ENCODE data around the gene KCNG1.

Gene KCNG1

DNA sequence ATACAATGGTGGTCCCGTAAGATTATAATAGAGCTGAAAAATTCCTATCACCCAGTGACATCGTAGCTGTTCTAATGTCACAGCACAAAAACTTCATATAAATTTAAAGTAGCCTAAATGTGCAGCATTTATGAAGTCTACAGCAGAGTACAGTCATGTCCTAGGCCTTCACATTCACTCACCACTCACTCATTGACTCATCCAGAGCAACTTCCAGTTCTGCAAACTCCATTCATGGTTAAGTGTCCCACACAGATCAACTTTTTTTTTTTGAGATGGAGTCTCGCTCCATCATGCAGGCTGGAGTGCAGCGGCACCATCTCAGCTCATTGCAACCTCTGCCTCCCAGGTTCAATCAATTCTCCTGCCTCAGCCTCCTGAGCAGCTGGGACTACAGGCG, 20.9 kb upstream of the KCNG1 start:
- no peaks in the 10 kb centered on the region for H3F3A ChIP-seq (ENCODE audit: insufficient read depth, low read length)
- no peaks in the 10 kb centered on the region; the same call in 1 of the 2 replicates for H3K27me3 ChIP-seq (ENCODE audit: insufficient read depth, low read length)
- no peaks in the 10 kb centered on the region for H3K9me2 ChIP-seq (ENCODE audit: low read depth, low read length)
- H2AFZ ChIP-seq (ENCODE audit: low read length): no peak overlapping the region
- no peak overlapping the region for H3K4me3 ChIP-seq (ENCODE audit: low read depth, low read length, poor library complexity, severe bottlenecking)
- H3K27ac ChIP-seq (ENCODE audit: low read depth, low read length, poor library complexity, severe bottlenecking): no peak overlapping the region
- no peak for TF ChIP-seq EZH2 (IDR thresholded peaks at IDR 0.05; ENCODE audit: borderline replicate concordance, low read length)
- TF ChIP-seq, protein P1, sequence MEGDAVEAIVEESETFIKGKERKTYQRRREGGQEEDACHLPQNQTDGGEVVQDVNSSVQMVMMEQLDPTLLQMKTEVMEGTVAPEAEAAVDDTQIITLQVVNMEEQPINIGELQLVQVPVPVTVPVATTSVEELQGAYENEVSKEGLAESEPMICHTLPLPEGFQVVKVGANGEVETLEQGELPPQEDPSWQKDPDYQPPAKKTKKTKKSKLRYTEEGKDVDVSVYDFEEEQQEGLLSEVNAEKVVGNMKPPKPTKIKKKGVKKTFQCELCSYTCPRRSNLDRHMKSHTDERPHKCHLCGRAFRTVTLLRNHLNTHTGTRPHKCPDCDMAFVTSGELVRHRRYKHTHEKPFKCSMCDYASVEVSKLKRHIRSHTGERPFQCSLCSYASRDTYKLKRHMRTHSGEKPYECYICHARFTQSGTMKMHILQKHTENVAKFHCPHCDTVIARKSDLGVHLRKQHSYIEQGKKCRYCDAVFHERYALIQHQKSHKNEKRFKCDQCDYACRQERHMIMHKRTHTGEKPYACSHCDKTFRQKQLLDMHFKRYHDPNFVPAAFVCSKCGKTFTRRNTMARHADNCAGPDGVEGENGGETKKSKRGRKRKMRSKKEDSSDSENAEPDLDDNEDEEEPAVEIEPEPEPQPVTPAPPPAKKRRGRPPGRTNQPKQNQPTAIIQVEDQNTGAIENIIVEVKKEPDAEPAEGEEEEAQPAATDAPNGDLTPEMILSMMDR (IDR thresholded peaks at IDR 0.05; ENCODE audit: low read length): no peak
- no peaks in the 10 kb centered on the region for H3K79me2 ChIP-seq (ENCODE audit: insufficient read depth, low read length)
- H3K4me1 ChIP-seq (ENCODE audit: insufficient read depth, low read length, severe bottlenecking): no peaks in the 10 kb centered on the region
- no peaks in the 10 kb centered on the region for H4K20me1 ChIP-seq (ENCODE audit: insufficient read depth, low read length)
- H3K9ac ChIP-seq (ENCODE audit: low read length): no peak overlapping the region
- no peaks in the 10 kb centered on the region for H3K36me3 ChIP-seq (ENCODE audit: insufficient read depth, low read length)
- no peaks in the 10 kb centered on the region for H3K9me3 ChIP-seq (ENCODE audit: low read length)
- no peak overlapping the region for H3K4me2 ChIP-seq (ENCODE audit: low read length)

DNA sequence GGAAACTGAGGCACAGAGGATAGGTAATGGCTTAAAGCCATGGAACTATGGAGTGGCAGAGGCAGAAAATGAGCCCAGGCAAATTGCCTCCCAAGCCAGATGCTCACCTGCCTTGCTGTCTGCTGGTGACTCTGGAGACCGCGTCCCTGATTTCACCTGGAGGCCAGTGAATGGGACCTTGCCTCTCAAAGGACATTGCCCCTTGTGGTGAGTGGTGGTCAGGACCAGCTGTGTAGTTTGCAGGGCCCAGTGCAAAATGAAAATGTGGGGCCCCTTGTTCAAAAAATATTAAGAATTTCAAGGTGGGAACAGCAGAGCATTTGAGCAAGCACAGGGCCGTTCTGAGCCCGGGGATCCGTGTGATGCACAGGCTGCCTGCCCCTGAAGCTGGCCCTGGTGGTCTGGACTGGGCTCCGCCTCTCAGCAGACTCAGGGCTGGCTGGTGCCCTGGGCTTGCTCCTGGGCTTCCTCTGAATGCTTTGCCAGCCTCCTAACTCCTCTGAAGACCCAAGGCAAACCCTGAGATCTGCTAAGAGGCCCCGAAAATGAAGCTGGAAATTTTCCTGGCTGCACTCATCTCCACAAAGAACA, 19.8 kb upstream of the KCNG1 start:
- H2AFZ ChIP-seq (ENCODE audit: low read length): no peak overlapping the region
- no peaks in the 10 kb centered on the region for H3K36me3 ChIP-seq (ENCODE audit: insufficient read depth, low read length)
- no peaks in the 10 kb centered on the region for H3K79me2 ChIP-seq (ENCODE audit: insufficient read depth, low read length)

DNA sequence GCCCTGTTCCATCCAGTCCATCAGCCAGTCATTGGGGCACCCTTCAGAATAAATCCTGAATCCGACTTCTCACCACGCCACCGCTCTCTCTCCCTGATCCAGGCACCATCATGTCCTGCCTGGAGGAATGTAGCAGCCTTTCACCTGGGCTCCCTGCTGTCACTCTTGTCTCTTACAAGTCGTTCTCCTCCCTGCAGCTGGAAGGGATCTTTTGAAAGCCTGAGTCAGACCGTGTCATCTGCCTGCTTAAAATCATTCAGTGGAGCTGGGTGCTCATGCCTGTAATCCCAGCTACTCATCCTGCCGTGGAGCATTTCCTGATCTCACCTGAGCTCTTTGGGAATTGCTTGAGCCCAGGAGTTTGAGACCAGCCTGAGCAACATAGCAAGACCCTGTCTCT, 19.2 kb upstream of the KCNG1 start:
- no peak overlapping the region for H3K27ac ChIP-seq (ENCODE audit: low read depth, low read length, poor library complexity, severe bottlenecking)
- H3K27me3 ChIP-seq (ENCODE audit: insufficient read depth, low read length): no peaks in the 10 kb centered on the region; the same call in 1 of the 2 replicates
- H3F3A ChIP-seq (ENCODE audit: insufficient read depth, low read length): no peaks in the 10 kb centered on the region
- no peak overlapping the region for H2AFZ ChIP-seq (ENCODE audit: low read length)
- no peaks in the 10 kb centered on the region for H3K4me1 ChIP-seq (ENCODE audit: insufficient read depth, low read length, severe bottlenecking)
- no peaks in the 10 kb centered on the region for H3K79me2 ChIP-seq (ENCODE audit: insufficient read depth, low read length)
- H4K20me1 ChIP-seq (ENCODE audit: insufficient read depth, low read length): no peaks in the 10 kb centered on the region
- no peaks in the 10 kb centered on the region for H3K36me3 ChIP-seq (ENCODE audit: insufficient read depth, low read length)
- no peaks in the 10 kb centered on the region for H3K9me3 ChIP-seq (ENCODE audit: low read length)
- H3K9me2 ChIP-seq (ENCODE audit: low read depth, low read length): no peaks in the 10 kb centered on the region
- TF ChIP-seq, protein P1 (IDR thresholded peaks at IDR 0.05; ENCODE audit: low read length): no peak
- no peak for TF ChIP-seq EZH2 (IDR thresholded peaks at IDR 0.05; ENCODE audit: borderline replicate concordance, low read length)
- no peak overlapping the region for H3K4me3 ChIP-seq (ENCODE audit: low read depth, low read length, poor library complexity, severe bottlenecking)
- no peak overlapping the region for H3K9ac ChIP-seq (ENCODE audit: low read length)
- no peak overlapping the region for H3K4me2 ChIP-seq (ENCODE audit: low read length)

More for the DNA sequence above, 19.8 kb upstream of the KCNG1 start:
- H3K9ac ChIP-seq (ENCODE audit: low read length): no peak overlapping the region
- H3K4me3 ChIP-seq (ENCODE audit: low read depth, low read length, poor library complexity, severe bottlenecking): no peak overlapping the region
- TF ChIP-seq, protein P1 (IDR thresholded peaks at IDR 0.05; ENCODE audit: low read length): no peak
- TF ChIP-seq EZH2 (IDR thresholded peaks at IDR 0.05; ENCODE audit: borderline replicate concordance, low read length): no peak
- no peaks in the 10 kb centered on the region for H3F3A ChIP-seq (ENCODE audit: insufficient read depth, low read length)
- H4K20me1 ChIP-seq (ENCODE audit: insufficient read depth, low read length): no peaks in the 10 kb centered on the region
- H3K4me1 ChIP-seq (ENCODE audit: insufficient read depth, low read length, severe bottlenecking): no peaks in the 10 kb centered on the region
- no peaks in the 10 kb centered on the region for H3K9me2 ChIP-seq (ENCODE audit: low read depth, low read length)
- no peak overlapping the region for H3K27ac ChIP-seq (ENCODE audit: low read depth, low read length, poor library complexity, severe bottlenecking)
- H3K9me3 ChIP-seq (ENCODE audit: low read length): no peaks in the 10 kb centered on the region
- no peak overlapping the region for H3K4me2 ChIP-seq (ENCODE audit: low read length)
- no peaks in the 10 kb centered on the region; the same call in 1 of the 2 replicates for H3K27me3 ChIP-seq (ENCODE audit: insufficient read depth, low read length)
